Upper lobe of left lung (tissue), 4 donors: Measurements from ENCODE around the gene GATM.

Source experiments
- CTCF ChIP-seq, 6 experiments: fragments of 450-650 bp in 4 of 6; fragments of 200-600 bp in 2 of 6; sonication (generic) in 2 of 6; IDR thresholded peaks; one replicate each; pipeline ENCODE4 v1.5.1; 2016 to 2019; ENCODE audit warnings: antibody characterized with exemption in 6 of 6
- EP300 ChIP-seq, 4 donors: sonication (generic); formaldehyde crosslinking; IDR thresholded peaks; one replicate each; pipeline ENCODE4 v1.5.1; 2017; ENCODE audit warnings: antibody characterized with exemption in 4 of 4, control low read depth in 2 of 4
- POLR2A ChIP-seq, 4 donors: fragments of 450-650 bp; IDR thresholded peaks; one replicate each; pipeline ENCODE4 v1.5.1; 2016 to 2017; ENCODE audit warnings: antibody characterized with exemption in 4 of 4, mild to moderate bottlenecking in 2 of 4
- POLR2AphosphoS5 ChIP-seq, 2 donors: sonication (generic); formaldehyde crosslinking; IDR thresholded peaks; one replicate each; pipeline ENCODE4 v1.5.1; 2017; ENCODE audit warnings: antibody characterized with exemption in 2 of 2

GRCh38 chr15:45414215-45414885 is 36.0 kb upstream of the GATM start:
- TF ChIP-seq EP300 (IDR thresholded peaks at IDR 0.05) (no peak), CTCF (IDR thresholded peaks at IDR 0.05) (no peak), POLR2AphosphoS5 (IDR thresholded peaks at IDR 0.05) (no peak), POLR2A (IDR thresholded peaks at IDR 0.05) (no peak)
